GM19395 (cell line): ENCODE results near the gene HACD2.

Source experiments
- ATAC-seq: cut with Tn5 transposase; IDR thresholded peaks from one replicate; pipeline ENCODE4 v1.9.1; 2021; ENCODE audit warnings: mild to moderate bottlenecking, moderate library complexity; ENCODE audit not compliant: unreplicated experiment

The HACD2 gene

GRCh38 chr3:123584988-123585937 lies at the start of gene HACD2:
Gene HACD2 (minus strand): TSS chr3:123585053. CDS start chr3:123585027, 26 bp downstream.
- peak; percentile 83 for ATAC-seq

GRCh38 chr3:123634149-123635051 lies 49.5 kb upstream of the HACD2 start:
- ATAC-seq = no peak

- ATAC-seq = no peak
These were observed 48.7 kb upstream of the HACD2 start for GRCh38 chr3:123633530-123633929.

- no peak for ATAC-seq
These were observed 47.4 kb upstream of the HACD2 start for GRCh38 chr3:123632161-123632655.

- no peak for ATAC-seq
These were observed 44.8 kb upstream of the HACD2 start for GRCh38 chr3:123629747-123630047.

GRCh38 chr3:123628996-123629746 lies 44.3 kb upstream of the HACD2 start:
- ATAC-seq = no peak

GRCh38 chr3:123627673-123628670 lies 43.1 kb upstream of the HACD2 start:
- no peak for ATAC-seq

- ATAC-seq = no peak
These were observed 42.0 kb upstream of the HACD2 start for GRCh38 chr3:123626881-123627280.

GRCh38 chr3:123624302-123624701 lies 39.4 kb upstream of the HACD2 start:
- no peak for ATAC-seq

- ATAC-seq = no peak
These were observed 38.6 kb upstream of the HACD2 start for GRCh38 chr3:123623346-123623880.

- ATAC-seq = no peak
These were observed 37.9 kb upstream of the HACD2 start for GRCh38 chr3:123622766-123623165.

GRCh38 chr3:123621850-123622189 lies 37.0 kb upstream of the HACD2 start:
- no peak for ATAC-seq

- no peak for ATAC-seq
These were observed 36.5 kb upstream of the HACD2 start for GRCh38 chr3:123621186-123621849.

GRCh38 chr3:123620343-123620742 lies 35.5 kb upstream of the HACD2 start:
- no peak for ATAC-seq

- ATAC-seq = no peak
These were observed 34.1 kb upstream of the HACD2 start for GRCh38 chr3:123618768-123619484.

- no peak for ATAC-seq
These were observed 33.3 kb upstream of the HACD2 start for GRCh38 chr3:123618076-123618708.

- no peak for ATAC-seq
These were observed 31.7 kb upstream of the HACD2 start for GRCh38 chr3:123616593-123616992.

- no peak for ATAC-seq
These were observed 28.7 kb upstream of the HACD2 start for GRCh38 chr3:123613543-123613942.
